ENCODE data around the gene DONSON.

DONSON gene

DNA sequence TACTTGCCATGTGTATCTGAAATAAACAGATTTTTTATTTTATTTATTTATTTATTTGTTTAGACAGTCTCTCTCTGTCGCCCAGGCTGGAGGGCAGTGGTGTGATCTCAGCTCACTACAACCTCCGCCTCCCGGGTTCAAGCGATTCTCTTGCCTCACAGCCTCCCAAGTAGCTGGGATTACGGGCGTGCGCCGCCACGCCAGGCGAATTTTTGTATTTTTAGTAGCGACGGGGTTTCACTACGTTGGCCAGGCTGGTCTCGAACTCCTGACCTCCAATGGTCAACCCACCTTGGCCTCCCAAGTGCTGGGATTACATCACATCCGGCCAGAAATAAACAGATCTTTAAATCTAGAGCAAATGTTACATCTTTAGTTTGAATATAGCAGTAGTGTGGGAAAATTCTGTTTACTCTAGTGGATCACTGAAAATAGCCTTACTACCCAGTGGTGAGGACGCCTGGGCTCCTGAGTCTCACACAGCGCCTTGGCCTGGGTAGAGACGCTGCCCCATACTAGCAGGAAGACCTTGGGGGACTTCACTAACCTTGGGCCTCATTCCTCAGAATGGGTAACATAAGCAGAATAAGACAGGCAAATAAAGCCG is 47.3 kb downstream of the DONSON start:
- DNase-seq: no peak

DNA sequence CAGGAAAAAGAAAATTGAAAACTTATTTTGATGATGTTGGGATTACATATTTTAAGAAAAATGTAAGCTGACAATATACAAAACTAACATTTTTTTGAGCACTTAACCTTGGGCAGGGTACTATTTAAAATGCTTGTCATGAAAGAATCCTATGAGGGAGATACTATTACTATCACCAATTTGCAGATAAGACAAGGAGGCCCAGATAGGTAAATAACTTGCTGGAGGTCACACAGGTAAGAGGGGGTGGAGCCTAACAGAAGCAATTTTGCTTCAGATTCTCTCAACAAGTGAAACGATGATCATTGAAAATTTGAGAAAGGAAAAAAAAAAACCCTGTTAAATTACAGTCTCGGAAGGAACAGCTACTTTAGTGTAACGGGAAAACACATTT is 47.8 kb downstream of the DONSON start:
- no peak for DNase-seq

DNA sequence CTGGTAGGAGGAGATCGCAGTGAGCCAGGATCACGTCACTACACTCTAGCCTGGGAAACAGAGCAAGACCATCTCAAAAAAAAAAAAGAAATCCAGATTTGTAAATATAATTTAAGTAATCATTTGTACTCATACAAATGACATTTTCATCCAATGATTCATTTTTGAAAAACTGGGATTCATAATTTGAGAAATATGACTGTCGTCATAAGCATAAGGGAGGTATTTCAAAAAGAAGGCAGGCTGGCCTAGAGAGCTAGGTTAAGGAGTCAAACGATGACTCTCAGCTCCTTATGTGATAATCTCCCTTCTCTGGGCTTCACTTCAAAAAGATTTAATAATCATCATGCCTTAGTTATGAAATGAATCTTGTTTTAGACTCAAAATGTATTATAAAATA is 48.9 kb downstream of the DONSON start:
- no peak for DNase-seq

DNA sequence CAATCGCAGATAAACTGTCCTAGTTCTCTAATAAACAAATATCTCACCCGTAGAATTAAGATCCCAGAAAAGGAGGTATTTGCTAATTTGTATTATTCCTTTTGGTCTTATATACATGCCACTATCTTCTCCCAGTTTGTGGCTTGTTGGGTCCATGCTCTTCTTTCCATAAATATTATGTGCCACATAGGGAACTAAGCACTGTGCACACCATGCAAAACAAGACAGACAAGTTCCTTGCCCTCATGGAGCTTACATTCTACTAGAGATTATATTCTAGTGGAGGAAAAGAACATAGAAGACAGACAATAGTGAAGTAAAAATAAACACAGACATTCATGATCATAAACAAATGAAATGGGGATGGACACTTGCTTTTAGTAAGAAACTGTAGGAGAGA is 51.3 kb downstream of the DONSON start:
- DNase-seq: no peak

DNA sequence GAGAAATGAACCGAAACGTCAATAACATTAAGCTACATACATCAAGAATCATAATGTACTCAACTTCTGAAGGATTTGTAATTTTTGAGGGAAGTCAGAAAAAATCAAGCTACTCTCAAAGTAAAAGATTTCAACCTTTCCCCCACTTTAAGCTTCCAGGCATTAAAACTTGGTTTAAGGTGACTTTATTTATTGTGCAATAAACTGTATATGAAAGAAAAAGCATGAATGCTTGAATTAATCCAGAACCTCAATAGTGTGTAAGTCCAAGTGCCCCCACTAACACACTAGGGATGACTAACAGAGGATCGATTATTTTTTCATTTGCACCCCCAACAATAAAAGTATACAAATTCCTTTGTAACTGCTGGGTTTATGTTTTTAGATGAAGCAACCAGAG is 57.5 kb downstream of the DONSON start:
- no peak for DNase-seq
